DMS79 treated with DMSO at 0.1 percent for 48 hours (cell line): Measurements from ENCODE around the gene ASB9.
"Not testable (repeated sequence)": the region's sequence is repeated elsewhere in the genome, so short reads cannot be mapped to it uniquely, and the experiment has no call there.

Source experiments
- DNase-seq: peaks from one replicate; lab custom pipeline; 2025; lab: John Stamatoyannopoulos, UW

ASB9 gene

GRCh38 chrX:15241301-15241700 is 28.6 kb downstream of the ASB9 start:
- DNase-seq = no peak

GRCh38 chrX:15240414-15240813 is 29.5 kb downstream of the ASB9 start:
- no peak for DNase-seq

DNA sequence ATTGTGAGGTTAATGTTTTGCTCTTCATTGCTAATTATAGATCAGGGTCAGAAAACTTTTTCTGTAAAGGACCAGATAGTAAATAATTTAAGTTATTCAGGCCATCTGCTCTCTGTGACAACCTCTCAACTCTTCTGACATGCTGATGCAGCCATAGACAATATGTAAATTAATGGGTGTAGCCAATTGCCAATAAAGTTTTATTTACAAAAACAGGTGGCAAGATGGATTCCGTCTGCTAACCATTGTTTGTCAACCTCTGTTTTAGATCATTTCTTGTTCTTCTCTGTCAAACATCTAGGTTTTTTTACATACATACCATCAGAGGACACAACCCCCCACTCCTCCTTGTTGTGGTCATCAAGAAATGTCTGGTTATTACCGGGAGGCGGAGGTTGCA is 33.7 kb downstream of the ASB9 start:
- no peak for DNase-seq

- no peak for DNase-seq
Measured at GRCh38 chrX:15235001-15235400, 34.9 kb downstream of the ASB9 start.

- no peak for DNase-seq
Measured at GRCh38 chrX:15233416-15234015, 36.4 kb downstream of the ASB9 start.

DNA sequence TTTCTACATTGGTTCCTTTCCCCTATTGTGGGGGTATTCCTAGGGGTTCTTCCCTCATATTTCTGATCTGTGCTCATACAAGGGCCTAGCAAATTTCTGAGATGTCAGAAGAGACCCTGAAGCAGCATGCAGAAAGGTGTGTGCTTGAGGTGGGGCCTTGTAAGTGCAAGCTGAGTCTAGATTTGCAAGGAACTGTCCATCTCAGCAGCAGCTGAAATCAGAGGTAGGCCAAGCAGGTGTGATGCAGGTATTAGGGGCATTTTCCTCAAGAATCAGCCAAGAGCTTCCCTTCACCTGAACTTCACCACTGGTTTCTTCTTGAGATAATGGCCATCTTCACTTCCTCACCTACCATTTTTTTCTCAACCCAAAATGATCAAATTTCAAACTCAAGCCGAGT is 45.1 kb downstream of the ASB9 start:
- no peak for DNase-seq

- DNase-seq = no peak
Measured at GRCh38 chrX:15221321-15221720, 48.6 kb downstream of the ASB9 start.

GRCh38 chrX:15217161-15217560 is 52.7 kb downstream of the ASB9 start:
- no peak for DNase-seq

GRCh38 chrX:15216280-15216679 is 53.6 kb downstream of the ASB9 start:
- no peak for DNase-seq

- DNase-seq = no peak
Measured at GRCh38 chrX:15215366-15215765, 54.5 kb downstream of the ASB9 start.

DNA sequence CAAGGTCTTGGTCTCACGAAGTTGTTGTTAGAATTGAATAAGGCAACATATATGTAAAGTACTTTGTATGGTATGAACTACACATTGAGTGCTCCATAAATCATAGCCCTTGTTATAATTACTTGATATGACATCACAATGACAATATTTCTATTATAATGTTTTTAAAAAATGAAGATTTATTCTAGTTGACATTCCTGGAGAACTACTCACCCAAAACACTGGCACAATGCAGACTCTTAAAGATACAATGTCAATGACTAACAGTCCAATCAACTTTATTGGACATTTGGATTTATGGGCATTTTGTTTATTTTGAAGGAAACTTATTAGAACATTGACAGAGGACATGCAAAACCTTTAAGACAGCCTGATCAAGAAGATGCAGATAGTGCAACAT is 55.3 kb downstream of the ASB9 start:
- DNase-seq = no peak

- DNase-seq = no peak
Measured at GRCh38 chrX:15209096-15209495, 60.8 kb downstream of the ASB9 start.

DNA sequence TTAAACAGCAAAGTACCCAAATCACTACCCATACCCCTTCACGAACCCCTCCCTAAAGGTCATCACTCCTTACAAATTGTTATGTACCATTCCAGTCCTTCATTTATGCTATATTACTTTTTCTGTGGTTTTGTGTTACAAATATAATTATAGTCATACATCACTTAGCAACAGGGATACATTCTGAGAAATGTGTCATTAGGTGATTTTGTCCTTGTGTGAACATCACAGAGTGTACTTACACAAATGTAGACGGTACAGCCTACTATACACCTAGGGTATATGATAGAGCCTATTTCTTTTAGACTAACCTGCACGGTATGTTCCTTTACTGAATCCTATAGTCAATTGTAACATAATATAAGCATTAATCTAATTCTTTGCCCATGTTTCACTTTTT is 61.9 kb downstream of the ASB9 start:
- no peak for DNase-seq

DNA sequence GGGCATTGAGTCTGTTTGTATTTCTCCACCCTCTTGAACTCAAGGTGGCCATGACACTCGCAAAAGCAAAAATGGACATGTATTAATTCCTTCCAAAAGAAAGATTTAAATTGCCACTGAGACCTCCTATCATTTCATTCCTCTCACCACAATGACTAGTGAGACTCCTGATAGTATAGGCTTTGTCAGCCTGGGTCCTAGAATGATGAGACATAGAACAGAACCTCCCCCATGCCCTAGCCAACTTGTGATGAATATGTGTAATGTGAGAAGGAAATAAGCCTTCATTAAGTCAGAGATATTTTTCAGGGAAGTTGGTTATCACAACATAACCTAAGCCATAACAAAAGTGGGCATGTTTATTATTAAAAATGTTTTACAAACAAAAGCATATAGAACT is 62.5 kb downstream of the ASB9 start:
- peak; percentile 39 for DNase-seq

DNA sequence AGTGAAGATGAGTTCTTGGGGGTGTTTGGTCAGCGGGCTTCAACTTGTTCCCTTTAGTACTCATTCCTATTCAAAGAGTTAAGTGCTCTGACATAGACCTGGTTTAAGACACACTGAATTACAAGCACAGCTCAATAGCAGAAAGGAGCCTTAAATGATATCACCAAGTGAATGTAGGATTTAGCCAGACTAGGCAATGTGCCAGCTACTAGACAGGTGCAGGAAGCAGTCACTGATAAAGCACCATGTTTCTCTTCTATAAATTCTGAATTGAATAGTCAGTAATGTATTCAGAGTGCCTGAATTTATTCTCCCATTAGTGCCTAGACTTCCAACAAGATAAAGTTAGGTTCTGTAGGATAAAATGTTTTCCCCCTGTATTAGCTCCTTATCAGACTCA is 63.6 kb downstream of the ASB9 start:
- peak; percentile 64 for DNase-seq

GRCh38 chrX:15204130-15204751 is 65.6 kb downstream of the ASB9 start:
- DNase-seq = peak; percentile 69

DNA sequence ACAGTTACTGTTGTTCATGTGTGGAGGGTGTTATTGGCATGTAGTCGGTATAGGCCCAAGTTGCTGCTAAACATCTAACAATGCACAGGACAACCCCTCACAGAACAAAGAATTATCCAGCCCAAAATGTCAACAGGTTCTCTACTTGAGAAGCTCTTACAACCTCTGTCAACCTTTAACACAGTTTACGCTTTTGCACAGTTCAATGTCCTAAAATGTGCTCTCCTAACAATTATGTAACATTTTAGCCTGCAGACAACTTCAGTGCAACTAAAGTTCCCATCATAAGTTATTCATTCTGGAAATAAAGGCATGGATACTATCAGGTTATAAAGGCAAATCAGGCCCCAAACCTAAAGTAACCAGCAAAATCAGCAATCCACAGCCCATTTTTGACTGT is 66.2 kb downstream of the ASB9 start:
- DNase-seq = no peak

DNA sequence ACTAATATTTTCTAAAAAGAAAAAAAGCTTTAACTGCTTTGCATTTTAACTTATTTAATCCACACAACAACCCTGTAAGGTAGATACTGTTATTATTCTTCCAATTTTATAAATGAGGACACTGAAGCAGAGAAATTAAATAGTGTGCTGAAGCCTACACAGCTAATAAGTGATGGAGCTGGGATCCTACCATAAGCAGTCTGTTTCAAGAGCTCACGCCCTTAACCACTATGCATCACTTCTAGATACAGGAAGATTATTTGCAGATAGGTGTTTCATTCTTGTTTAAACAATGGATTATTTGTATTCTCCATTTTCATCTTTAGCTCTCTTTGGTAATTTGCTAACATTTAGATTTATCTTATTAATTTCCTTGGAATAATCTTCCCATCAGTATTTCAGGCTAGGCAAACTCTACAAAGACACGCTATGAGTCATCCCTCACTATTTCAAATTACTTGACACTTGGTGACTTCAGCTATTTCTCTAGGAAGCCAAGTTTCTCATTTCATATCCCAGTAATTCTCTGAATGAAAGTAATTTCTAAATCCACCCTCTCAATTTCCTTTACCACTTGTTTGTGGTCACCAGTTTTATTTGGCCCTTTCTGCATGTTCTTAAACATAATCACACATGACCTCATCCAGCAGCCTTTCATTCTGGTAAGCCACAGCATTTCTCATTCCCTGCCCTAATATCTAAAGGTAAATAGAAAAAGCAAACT is 67.3 kb downstream of the ASB9 start:
- peak; percentile 7 for DNase-seq

DNA sequence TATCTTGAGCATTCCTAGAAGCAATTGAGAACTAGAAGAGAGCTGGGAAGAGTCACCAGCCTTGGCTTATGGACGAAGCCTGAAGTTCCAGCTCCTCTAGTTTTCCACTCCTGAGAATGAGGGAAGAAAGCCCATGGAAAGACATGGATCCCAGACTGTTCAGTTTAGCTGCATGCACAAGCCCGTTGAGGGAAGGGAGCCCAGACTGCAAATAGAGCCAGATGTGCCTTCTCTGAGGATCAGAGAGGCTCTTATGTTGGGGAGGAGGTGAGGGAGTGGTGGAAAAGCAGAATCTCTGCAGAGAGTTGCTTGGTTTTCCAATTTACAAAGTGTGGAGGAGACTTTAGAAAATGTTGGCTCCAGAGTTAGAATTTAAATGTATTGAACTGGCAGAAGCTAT is 69.0 kb downstream of the ASB9 start:
- no peak for DNase-seq

DNA sequence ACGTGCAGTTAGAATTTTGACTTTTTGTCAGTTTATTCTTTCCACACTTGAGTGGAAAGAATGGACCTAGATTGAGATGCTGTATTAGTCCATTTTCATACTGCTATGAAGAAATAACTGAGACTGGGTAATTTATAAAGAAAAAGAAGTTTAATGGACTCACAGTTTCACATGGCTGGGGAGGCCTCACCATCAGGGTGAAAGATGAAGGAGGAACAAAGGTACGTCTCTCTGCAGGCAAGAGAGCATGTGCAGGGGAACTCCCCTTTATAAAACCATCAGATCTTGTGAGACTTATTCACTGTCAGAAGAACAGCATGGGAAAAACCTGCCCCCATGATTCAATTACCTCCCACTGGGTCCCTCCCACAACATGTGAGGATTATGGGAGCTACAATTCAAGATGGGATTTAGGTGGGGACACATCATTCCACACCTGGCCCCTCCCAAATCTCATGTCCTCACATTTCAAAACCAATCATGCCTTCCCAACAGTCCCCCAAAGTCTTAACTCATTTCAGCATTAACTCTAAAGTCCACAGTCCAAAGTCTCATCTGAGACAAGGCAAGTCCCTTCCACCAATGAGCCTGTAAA is 71.2 kb downstream of the ASB9 start:
- not testable (repeated sequence) for DNase-seq

DNA sequence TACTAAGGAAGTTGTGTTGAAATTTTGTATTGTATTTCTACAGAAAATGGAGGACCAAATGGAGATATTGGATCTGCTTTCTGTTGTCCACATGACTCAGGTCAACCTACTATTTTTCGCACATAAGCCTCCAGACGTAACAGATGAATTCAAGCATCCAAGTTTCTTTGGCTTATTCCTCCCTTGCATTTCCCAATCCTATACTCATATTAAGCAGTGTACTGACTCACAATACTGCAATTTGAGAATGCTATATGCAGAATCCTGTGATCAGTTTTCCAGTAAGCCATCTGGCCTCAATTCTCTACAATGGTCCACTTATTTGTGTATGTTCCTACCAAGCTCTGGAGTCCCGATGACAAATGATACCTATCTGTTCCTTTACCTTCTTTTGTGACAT is 75.7 kb downstream of the ASB9 start:
- DNase-seq = no peak
